HG02884 (cell line): ENCODE data around the gene NCAM1.
A peak's percentile ranks its signal among the peaks of the same experiment; 100 is the strongest.
"Not testable (repeated sequence)": the region's sequence is repeated elsewhere in the genome, so short reads cannot be mapped to it uniquely, and the experiment has no call there.

Source experiments
- ATAC-seq: cut with Tn5 transposase; IDR thresholded peaks from one replicate; pipeline ENCODE4 v1.9.1; 2021; ENCODE audit warnings: mild to moderate bottlenecking, moderate library complexity; ENCODE audit not compliant: unreplicated experiment

Gene NCAM1

DNA sequence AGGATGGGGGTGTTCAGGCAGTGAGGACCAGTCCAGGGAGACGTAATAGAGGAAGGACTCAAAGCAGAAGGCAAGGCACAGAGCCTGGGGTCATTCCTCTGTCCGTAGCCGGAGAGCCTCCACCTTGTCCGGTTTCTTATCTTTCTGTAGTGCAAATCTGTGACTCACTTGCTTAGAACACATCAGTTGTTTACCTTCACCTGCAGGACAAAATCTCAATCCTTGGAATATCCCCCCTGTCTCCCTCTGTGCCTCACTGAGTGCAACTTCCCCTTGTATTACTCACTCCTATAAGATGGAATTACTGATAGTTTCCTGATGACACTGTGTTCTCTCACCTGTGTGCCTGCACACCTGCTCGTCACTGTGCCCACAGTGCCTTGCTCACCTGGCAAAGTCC is 332.7 kb downstream of the NCAM1 start:
- no peak for ATAC-seq

DNA sequence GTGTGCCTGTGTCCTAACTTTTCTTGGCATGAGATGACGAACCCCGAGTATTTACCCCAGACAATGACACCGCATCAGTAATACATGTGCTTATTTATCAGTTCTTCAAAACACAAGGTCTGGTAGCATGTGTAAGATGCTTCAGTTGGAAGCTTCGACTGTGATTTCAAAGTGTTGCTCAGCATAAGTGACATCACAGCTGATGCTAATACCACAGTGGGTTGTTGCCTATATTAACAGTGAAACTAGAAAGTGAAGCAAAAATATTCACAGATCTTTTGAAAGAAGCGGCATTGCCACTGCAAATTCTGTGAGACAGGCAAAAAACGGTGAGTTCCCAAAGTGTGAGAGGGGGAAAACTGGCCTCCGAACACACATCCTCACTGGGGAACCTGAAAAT is 334.8 kb downstream of the NCAM1 start:
- ATAC-seq, result no peak

DNA sequence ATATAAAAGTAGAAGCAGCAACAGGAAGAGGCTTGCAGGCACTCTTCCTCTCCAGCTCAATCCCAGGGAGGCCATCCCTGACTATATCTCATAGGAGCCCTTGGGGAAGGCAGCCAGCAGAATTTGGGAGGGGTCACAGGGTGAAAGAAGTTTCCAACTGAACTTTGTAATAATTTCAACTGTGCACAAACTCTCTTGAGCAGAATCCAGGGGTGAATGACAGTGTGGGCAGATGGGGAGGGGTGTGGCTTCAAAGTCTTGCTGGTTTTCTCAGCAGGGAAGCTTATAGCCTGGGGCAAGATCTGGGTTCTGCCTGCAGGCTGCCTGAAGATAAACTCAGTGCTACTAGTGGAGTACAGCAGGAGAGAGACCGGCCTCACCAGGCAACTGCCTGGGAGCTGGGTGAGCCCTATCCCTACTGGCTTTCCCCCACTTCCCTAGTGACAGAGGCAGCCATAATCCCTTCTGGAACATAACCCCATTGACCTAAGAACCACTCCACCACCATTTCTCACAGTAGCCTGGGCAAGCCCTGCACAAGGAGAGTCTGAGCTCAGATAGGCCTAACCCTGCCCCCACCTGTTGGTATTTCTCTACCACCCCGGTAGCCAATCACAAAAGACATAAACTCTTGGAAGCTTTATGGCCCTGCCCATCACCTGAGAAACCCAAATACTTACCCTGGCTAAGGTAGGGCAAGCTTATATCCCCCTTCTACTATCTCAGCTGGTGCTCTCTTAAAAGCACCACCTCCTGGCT is 335.4 kb downstream of the NCAM1 start:
- ATAC-seq, result no peak

DNA sequence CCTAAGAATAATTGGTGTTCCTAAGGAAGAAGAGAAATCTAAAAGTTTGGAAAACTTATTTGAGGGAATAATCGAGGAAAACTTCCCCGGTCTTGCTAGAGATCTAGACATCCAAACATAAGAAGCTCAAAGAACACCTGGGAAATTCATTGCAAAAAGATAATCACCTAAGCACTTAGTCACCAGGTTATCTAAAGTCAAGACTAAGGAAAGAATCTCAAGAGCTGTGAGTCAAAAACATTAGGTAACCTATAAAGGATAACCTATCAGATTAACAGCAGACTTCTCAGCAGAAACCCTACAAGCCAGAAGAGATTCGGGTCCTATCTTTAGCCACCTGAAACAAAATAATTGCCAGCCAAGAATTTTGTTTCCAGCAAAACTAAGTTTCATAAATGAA is 337.3 kb downstream of the NCAM1 start:
- not testable (repeated sequence) for ATAC-seq

DNA sequence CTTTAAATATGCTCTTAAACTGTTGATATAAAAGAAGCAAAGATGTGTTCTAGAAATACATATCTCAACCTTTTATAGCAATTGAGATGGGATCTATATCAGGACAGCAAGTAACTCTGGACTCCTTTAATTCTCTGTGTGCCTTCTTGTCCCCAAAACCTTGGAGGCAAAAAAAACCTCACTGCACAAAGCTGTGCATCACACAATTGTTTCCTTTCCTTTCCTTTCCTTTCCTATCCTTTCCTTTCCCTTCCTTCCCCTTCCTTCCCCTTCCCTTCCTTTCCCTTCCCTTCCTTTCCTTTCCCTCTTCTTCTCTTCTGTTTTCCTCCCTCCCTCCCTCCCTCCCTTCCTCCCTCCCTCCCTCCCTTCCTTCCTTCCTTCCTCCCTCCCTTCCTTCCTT is 343.7 kb downstream of the NCAM1 start:
- no peak for ATAC-seq

DNA sequence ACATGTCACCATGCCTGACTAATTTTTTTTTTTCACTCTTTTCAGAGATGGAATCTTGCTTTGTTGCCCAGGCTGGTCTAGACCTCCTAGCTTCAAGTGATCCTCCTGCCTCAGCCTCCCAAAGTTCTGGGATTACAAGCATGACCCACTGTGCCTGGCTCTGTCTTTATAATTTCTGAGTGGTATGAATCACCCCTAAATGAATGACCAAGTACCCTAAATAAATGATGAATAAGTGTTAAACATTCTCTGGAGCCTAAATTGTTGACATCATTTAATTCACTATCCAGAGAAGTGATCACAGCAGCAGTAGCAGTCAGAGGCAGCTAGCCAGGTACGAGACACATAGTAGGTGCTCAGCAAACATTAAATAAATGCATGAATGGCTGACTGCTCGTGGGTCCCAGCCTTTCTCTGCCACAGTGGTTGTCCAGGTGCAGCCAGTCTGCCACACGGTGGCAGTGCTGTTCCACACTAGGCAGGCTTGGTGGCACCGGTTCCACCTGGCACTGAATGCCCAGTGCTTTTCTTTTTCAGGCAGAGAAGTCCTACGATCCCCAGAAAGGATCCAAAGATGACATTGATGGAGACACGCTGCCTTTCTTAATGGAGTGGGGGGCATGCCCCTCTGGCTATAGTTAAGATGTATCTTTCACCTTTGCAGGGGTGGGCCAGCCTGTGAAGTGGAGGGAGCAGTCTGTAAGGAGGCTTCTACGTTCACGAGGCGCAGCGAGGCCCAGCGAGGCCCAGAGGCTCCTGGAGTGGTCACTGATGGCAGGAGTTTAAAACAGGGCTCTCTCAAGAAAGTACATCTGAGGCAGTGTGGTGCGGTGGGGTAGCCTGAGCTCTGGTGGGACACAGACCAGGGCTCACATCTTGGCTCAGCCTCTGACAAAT is 344.5 kb downstream of the NCAM1 start:
- ATAC-seq, result no peak

DNA sequence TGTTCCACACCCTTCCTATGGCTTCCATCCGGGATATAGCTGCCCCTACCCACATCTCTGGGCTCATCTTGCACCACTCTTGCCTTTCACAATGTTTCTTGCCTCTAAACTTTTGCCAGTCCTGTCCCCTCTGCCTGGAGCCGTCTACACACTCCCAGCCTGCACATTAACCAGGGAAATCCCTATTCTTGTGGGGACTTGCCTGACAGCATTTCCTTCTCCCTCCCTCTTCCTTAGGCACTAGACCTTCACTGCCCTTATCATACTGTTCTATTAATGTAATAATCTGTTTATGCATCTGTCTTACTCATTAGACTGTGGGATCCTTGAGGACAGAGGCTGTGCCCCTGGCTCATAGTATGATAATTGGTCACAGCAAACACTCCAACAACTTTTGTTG is 347.4 kb downstream of the NCAM1 start:
- no peak for ATAC-seq

DNA sequence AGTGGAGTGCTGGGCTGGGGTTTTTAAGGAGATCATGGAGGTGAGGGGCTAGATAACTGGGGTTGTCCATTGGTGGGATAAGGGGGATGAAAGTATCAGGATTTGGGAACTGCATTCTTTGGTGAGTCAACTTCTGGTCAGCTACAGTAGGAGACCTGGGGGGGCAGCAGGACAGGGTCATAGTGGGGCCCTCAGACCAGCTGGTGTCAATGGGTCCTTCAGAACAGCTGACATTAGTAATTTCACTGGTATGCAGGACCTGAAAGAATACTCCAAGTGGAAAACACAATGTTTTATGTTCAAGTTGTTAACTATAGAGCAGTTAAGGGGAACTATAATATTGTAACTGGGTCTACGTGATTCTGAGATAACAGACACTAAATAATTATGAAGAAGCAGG is 350.3 kb downstream of the NCAM1 start:
- no peak for ATAC-seq

DNA sequence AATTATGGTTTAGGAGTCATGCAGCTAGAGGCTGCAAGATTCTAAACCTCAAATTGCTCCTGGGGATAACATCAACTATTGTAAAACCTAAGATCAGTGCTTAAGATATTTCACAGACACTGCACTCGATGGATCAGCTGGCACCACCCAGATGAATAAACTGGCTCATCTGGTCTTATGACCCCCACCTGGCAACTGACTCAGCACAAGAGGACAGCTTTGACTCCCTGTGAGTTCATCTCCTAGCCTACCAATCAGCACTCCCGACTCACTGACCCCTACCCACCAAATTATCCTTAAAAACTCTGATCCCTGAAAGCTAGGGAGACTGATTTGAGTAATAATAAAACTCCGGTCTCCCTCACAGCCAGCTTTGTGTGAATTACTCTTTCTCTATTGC is 352.4 kb downstream of the NCAM1 start:
- ATAC-seq, result no peak

DNA sequence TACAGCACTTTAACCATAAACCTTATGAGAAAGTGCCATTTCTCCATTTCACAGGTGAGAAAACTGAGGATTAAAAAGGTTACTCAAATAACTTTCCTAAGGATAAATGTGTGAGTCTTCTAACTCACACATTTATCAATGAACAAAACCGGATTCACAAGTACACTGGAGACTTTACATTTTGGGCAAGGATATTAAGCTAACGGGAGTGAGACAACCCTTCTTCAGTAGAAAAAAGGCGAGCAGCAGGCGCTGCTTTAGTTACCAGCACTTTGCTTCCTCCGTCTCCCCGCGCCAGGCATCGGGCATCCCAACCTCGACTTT is 352.8 kb downstream of the NCAM1 start:
- no peak for ATAC-seq

DNA sequence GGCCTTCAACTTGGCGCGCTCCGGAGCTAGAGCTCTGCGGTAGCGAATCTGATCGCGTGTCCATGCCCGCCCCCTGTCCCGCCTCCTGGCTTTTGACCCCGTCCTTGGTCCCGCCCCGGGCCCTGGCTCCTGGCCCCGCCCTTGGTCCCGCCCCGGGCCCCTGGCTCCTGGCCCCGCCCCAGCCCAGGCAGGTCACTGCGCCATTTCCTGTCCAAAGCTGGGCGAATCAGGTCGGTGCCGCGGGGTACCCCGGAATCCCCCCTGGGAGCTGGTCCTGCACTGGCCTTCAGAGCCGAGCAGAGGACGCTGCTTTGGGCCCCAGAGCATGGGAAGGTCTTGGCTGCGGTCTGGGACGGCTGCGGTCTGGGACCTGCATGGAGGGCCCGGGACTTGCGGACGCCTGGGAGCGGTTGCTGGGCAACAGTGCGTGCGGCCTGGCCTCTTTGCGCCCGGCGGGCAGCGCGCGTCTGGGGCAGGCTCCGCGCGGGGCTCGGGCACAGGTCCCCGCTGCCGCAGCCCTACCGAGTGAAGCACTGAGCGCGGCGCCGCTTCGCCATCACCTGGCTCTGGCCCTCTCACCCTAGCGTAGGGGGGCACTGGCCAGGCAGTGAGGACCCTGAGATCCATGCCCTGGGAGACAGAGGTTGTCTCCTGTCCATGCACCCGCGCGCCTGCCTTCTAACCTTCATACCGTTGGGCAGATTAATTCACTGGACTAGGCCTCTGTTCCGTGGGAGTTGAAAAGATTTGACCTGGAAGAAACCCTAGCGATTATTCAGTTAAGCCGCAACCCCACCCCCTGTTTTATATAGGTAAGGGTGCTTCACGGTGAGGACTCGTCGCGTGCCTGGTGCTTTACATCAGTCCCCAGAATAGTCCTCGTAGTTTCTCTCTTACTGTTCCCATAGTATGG is 353.4 kb downstream of the NCAM1 start, which contains the start of gene TTC12:
TSS of gene TTC12 (plus strand) at position 195 of the 913 bp plus-strand sequence. CDS start 1,675 bp downstream, outside the sequence.
- peak; percentile 94 for ATAC-seq

DNA sequence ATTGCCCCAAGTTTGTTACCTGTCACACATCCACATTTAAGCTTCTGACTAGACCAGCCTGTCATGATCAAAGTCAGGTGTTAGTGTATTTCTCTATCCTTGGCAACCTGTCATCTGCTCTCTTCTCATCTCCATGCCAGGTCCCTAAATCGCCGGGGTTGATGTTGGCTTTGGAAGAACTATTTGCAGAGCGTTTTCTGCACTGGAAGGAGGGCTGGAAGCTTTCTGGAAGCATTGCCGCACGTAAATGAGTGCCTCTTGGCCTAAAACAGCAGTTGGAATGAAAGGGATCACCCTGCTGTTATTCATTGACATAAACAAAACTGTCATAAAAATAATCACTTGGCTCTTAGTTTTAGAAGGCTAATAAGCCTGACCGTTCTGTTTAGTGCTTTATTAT is 354.6 kb downstream of the NCAM1 start:
- no peak for ATAC-seq

DNA sequence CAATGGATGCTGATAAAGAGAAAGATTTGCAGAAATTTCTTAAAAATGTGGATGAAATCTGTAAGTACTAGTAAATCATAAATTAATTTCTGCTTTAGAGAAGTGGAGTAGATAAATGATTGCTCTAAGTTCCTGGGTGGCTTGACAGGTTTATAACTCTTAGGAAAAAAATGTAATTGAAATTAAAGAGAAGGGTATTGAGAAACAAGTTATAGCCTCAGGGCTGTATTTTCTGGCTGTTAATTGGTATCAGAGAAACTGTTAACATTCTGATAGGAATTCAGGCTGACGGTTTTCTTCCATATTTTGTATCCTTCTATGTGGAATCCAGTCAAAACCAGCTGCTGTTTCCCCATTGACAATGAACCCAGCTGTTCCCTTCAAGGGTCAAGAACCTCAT is 355.0 kb downstream of the NCAM1 start:
- ATAC-seq, result no peak

DNA sequence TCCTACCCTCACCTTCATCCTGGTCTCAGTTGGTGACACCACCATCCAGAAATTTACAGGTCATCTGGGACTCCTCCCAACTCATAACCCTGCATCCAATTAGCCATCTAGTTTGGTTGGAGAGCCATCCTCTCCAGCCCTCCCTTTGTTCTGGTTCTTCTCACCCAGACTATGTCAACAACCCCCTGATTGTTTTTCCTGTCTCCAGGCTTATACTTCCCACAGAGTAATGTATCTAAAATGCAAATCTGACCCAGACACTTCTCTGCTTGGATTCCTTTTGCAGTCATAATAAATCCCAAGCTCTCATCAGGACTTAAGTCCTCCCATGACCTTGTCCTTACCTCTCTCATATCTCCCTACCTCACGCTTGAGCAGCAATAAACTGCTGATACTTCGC is 356.1 kb downstream of the NCAM1 start:
- no peak for ATAC-seq

DNA sequence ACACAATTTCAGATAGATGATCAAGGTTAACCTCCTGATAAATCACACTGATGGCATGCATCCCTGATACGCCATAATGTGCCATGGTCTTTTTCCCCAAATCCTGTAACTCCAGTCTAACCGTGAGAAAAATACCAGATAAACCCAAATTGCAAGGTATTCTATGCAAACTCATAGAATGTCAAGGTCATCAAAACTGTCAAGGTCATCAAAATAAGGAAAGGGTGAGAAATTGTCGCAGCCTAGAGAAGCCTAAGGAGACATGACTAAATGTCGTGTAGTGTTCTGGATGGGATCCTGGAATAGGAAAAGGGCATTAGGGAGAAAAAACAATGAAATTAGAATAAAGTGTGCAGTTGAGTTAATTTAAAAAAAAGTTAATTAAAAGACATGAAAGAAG is 357.9 kb downstream of the NCAM1 start:
- ATAC-seq, result no peak

DNA sequence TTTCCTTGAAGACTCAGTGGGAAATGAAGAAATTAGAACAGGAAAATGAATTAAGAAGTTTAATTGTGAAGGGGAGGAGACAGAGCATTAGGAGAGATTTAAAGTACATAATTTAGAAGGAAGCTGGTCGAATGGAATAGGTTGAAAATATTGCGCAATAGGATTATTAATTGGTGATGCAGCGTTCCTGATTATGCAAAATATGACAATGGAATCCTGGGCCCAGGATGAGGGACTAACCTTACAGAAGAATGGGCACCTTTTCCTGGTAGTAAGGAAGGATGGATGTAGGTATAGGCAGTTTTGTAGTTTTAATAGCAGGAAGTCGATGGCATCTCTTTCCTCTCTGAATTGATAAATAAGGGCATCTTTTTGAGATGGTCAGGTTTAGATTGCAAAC is 360.9 kb downstream of the NCAM1 start:
- ATAC-seq, result no peak

DNA sequence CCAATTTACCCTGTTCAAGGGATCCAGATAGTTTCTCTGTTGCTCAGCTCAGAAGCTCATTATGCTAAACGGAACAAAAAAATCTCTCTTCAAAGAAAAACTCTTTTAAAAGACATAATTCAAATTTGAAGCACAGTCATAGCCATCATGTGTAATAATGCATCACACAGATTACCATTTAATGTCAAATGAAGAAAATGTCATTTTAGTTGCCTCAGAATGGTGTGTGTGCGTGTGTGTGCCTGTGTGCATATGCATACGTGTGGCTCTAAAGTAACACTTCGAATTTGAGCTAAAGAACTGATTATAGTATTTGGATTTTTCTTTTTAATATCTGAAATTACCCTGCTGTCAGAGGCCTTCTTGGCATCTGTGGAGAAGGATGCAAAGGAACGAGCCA is 363.0 kb downstream of the NCAM1 start:
- ATAC-seq, result no peak
